ENCODE results near the gene ADAM33. TPM values are rescaled to one million over a fixed set of nuclear protein-coding genes. Genes with fewer than 3 reads are reported as not detected.

The ADAM33 gene
- total and polyA plus RNA-seq, 2 of the 8 experiments (the other 6 are each of a cell fraction or from before 2014, with no cell fraction given), result 4.2 to 6.0 TPM

GRCh38 chr20:3729378-3729777 lies 47.6 kb upstream of the ADAM33 start:
- H3K9me3 ChIP-seq (ENCODE audit: insufficient read depth in 2 of 2, low read depth in 1 of 2, low read length in 1 of 2), result no peaks in the 10 kb centered on the region
- no peak overlapping the region for H2BK5ac ChIP-seq (ENCODE audit: low read depth, low read length)
- no peak overlapping the region for H3K23ac ChIP-seq (ENCODE audit: insufficient read length)
- H3K36me3 ChIP-seq (ENCODE audit: control insufficient read depth in 2 of 4, insufficient read depth in 4 of 4, low read length in 3 of 4), result no peaks in the 10 kb centered on the region
- FAIRE-seq (no peak), DNase-seq (ENCODE audit: low read depth in 1 of 2, low spot score in 2 of 2) (no peak)
- no peak overlapping the region for H2BK20ac ChIP-seq (ENCODE audit: low read length)
- H4K5ac ChIP-seq (ENCODE audit: insufficient read length, low read depth, low read length), result no peak overlapping the region
- H4K8ac ChIP-seq (ENCODE audit: extremely low read depth, insufficient read depth, low read length), result no peak overlapping the region
- peaks cover 0 to 2% of the 10 kb centered on the region in 2 experiments for H4K20me1 ChIP-seq (replicated peaks in 1 of 2; ENCODE audit: control insufficient read depth in 1 of 2, insufficient read depth in 2 of 2, low read length in 2 of 2)
- peaks cover 0 to 19% (median 15%) of the 10 kb centered on the region in 4 experiments; a peak in 5 of 7 replicates for H3K4me1 ChIP-seq (replicated peaks in 1 of 4; ENCODE audit: control insufficient read depth in 3 of 4, insufficient read depth in 4 of 4, low read length in 3 of 4)
- no peak for TF ChIP-seq YY1 (IDR thresholded peaks at IDR 0.05; ENCODE audit: low read depth, low read length)
- TF ChIP-seq RXRA (IDR thresholded peaks at IDR 0.05; ENCODE audit: insufficient read depth, low read depth, low read length), result no peak
- no peak for TF ChIP-seq SP1 (IDR thresholded peaks at IDR 0.05; ENCODE audit: low read depth, low read length)
- no peak for TF ChIP-seq USF2 (IDR thresholded peaks at IDR 0.05; ENCODE audit: low read length)
- TF ChIP-seq BRCA1 (IDR thresholded peaks at IDR 0.05; ENCODE audit: low read depth, low read length), result no peak
- no peak for TF ChIP-seq TAF1 (IDR thresholded peaks at IDR 0.05; ENCODE audit: low read depth, low read length)
- no peak for TF ChIP-seq EGR1 (IDR thresholded peaks at IDR 0.05; ENCODE audit: borderline replicate concordance, low read depth, low read length)
- no peak overlapping the region for H3K4me2 ChIP-seq (ENCODE audit: insufficient read depth in 1 of 2, low read depth in 2 of 2, low read length in 2 of 2)
- H3K4ac ChIP-seq (replicated peaks; ENCODE audit: insufficient read length, low read depth, low read length), result no peak overlapping the region
- H3K18ac ChIP-seq (ENCODE audit: extremely low read depth, low read length), result no peak overlapping the region
- no peak overlapping the region for H2BK120ac ChIP-seq (replicated peaks; ENCODE audit: low read depth, low read length)
- H2BK15ac ChIP-seq (ENCODE audit: low read length), result no peak overlapping the region; the same call in 1 of the 2 replicates
- no peak overlapping the region for H3K27ac ChIP-seq (ENCODE audit: low read depth, low read length)
- no peak overlapping the region for H2AK5ac ChIP-seq (ENCODE audit: low read depth, low read length)
- H3K23me2 ChIP-seq (ENCODE audit: low read depth, low read length), result 0 out of 2 replicates have a peak, but pooled peaks cover 3% of the 10 kb centered on the region
- H3K14ac ChIP-seq (ENCODE audit: insufficient read length), result no peak overlapping the region
- no peak overlapping the region for H3K56ac ChIP-seq (replicated peaks; ENCODE audit: insufficient read length, low read depth, low read length)
- no peak overlapping the region for H2BK12ac ChIP-seq (ENCODE audit: low read depth, low read length)
- H3K9ac ChIP-seq (replicated peaks in 1 of 4; ENCODE audit: extremely low read depth in 1 of 4, low read depth in 3 of 4, low read length in 3 of 4), result no peak overlapping the region
- WGBS, 2 experiments (ENCODE audit: extremely low coverage in 1 of 2, insufficient coverage in 1 of 2, insufficient read length in 1 of 2, insufficient replicate concordance in 2 of 2, low coverage in 1 of 2, low lambda C conversion rate in 2 of 2, missing lambda C conversion rate in 1 of 2), result 82% methylated on average over 4 of the region's 6 CpGs; no CpG with 5 or more reads in 1 of the 2 experiments
- no peaks in the 10 kb centered on the region for H3K79me2 ChIP-seq (ENCODE audit: control insufficient read depth in 1 of 2, insufficient read depth in 2 of 2, low read length in 2 of 2)
- POLR2A ChIA-PET (ENCODE audit: partially characterized antibody), result interaction anchor here (1.6 to 2.5 kb wide), 3 partner anchors 9 to 16 kb away, joined by 4 to 7 read pairs (median 6); no protein-coding TSS in a partner anchor
- H3K79me1 ChIP-seq (ENCODE audit: low read depth, low read length), result no peaks in the 10 kb centered on the region
- no peak overlapping the region for H3K4me3 ChIP-seq (ENCODE audit: extremely low read depth in 1 of 4, insufficient read depth in 2 of 4, low read depth in 3 of 4, low read length in 4 of 4)
- CTCF ChIA-PET (ENCODE audit: partially characterized antibody), result interaction anchor here (0.6 to 17.6 kb wide), 9 partner anchors 11 to 55 kb away, joined by 3 to 221 read pairs (median 5); no protein-coding TSS in a partner anchor
- no peak overlapping the region for H4K91ac ChIP-seq (replicated peaks; ENCODE audit: insufficient read length, low read length)
- H3K27me3 ChIP-seq (replicated peaks in 1 of 4; ENCODE audit: control insufficient read depth in 3 of 4, extremely low read depth in 1 of 4, insufficient read depth in 3 of 4, low read length in 3 of 4), result peaks cover 1 to 26% (median 22%) of the 10 kb centered on the region in 4 experiments; a peak in 6 of 7 replicates
- no peak overlapping the region for H2AFZ ChIP-seq (ENCODE audit: low read length)

Measured in H1 (cell line).